Activated T-cell treated with anti-CD3 and anti-CD28 coated beads for 4 hours (primary cell): ENCODE results near the gene ADAMTS5.

Experiments
- DNase-seq: peaks from one replicate; pipeline ENCODE4 v3.0.0-alpha.2; 2020

ADAMTS5 gene

DNA sequence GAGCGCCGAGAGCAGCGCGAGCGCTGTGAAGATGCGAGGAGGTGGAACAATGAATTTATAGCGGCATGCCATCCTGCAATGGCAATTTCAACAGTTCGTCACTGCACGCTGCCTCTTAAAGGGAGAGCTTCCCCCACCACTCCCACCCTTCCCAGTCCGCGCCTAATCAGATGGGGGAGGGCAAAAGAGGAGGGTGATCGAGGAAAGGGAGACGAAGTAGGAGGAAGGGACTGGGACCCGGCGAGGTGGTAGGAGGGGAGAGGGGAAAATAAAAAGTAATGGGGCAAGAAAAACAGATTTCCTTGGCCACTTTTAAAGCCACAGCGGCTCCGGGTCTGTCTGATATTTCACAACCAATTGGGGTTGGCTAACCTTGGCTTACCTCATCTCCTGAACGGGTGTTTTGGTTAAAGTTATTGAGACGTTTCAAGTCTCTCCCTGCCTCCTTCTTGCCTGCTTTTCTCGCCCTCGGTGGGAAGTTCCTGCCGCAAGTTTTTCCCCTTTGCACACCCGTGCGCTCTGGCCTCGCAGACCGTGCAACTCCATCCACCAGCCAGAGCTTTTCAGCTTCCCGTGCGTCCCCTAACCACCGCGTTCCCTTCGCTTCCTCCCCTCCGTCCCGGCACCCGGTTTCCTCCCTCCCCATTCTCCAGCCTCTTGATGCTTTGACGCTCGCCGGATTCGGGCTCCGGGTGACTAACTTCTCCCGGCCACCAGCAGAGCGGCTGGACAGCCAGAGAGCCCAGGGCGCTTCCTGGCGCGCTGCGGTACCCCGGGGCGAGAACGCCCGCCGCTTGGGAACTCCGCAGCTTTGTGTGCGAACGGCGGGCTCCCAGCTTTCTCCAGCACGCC lies at the start of gene ADAMTS5:
ADAMTS5 (minus strand) TSS at position 27 of the 852 bp plus-strand sequence. CDS start 697 bp downstream, outside the sequence.
- DNase-seq, result no peak

DNA sequence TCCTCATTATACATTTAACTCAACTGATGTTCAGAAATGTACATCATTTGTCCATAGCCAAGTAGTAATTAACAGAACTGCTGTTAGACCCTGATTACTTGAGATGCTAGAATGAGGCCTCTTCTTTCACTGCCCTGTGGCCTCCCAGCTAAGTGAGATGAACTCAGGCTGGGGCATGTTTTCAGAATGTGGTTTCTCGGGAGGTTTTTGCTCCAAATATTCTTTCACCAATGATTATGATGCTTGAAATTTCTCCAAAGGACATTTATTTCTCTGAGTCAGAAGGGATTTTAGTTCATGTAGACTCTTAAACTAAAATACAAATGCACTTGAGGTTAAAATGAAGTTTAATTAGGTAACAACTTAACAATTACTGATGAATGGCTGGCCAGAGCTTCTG lies 34.6 kb upstream of the ADAMTS5 start:
- DNase-seq, result no peak

DNA sequence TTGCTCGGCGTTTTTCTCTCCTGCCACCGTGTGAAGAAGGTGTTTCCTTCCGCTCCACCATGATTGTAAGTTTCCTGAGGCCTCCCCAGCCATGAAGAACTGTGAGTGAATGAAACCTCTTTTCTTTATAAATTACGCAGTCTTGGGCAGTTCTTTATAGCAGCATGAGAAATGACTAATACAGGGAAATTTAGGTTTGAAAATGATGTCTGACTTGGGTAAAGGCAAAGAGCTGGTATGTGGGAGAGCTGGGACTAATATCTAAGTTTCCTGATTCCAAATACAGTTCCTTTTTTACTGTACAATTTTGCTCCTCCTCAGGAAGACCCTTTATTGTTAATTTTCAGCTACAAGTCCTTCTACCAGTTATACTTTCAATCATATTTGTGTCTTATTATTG lies 16.7 kb upstream of the ADAMTS5 start:
- no peak for DNase-seq

DNA sequence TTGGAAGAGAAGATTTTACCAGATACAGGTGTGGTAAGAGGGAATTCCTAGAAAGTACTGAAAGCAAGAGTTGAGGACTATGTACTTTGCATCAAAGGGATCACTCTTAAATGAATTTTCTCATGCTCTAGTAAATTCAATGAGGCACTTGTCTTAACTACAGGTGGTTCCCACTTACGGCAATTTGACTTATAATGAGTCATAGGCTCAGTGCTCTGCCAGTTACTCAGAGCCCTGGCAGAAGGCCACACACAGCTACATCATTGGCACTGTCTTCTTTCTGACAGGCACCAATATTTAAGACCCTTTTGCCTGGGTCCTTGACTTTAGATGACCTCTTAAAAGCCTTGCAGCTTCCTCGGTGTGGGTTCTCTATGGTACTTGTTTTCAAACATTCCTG lies 15.9 kb upstream of the ADAMTS5 start:
- no peak for DNase-seq

DNA sequence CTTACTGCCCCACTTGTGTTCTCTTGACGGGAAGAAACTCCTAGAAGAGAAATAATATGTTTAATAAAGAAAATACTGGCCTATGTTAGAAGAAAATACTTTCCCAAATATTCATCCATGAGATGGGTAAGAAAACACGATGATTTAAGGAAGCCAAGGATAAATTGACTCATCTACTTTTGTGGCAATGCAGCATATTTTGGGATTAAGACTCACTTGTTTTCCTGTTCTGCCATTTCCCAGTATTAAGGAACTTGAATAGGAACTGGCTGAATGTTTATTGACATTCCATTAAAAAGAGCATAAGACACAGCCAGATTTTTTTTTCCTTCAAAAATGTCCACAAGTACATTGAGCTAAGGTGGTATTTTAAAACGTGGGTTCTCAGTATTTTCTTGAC lies 10.9 kb upstream of the ADAMTS5 start:
- DNase-seq, result no peak

DNA sequence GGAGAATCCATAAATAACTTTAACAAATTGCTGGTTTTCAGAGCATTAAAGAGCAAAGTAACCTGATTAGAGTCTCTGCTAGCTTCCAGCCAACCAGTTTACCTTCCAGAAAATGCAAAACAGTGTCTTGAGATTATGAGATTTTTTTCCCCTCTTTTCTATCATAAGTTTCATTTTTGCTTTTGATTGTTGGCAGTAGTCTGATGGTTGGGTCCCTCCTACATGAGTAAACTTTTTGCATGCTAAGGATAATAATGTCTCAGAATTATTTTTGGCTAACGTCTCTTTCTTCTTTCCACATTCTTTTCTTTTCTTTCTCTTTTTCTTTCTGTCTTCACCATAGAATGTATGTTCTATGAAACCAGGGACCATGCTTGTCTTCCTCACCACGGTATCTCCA lies 6.3 kb upstream of the ADAMTS5 start:
- DNase-seq, result no peak

DNA sequence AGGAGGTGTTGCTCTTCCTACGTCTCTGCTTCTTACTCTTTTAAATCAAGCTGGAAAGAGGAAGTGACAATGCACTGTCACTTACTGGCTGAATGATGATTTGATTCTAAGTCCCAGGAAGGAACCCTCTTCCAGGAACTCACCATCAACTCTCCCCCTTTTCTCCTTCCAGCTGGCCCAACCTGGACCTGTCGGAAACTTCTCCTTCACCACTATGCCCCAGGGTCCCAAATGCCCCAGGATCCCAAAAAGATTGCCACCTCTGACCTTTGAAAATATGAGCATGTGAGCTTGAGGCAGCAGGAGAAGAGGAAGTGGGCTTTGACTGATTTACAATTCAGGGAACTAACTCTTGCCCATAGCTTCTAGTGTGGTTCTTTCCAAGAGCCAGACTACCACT lies 5.3 kb upstream of the ADAMTS5 start:
- DNase-seq, result no peak

DNA sequence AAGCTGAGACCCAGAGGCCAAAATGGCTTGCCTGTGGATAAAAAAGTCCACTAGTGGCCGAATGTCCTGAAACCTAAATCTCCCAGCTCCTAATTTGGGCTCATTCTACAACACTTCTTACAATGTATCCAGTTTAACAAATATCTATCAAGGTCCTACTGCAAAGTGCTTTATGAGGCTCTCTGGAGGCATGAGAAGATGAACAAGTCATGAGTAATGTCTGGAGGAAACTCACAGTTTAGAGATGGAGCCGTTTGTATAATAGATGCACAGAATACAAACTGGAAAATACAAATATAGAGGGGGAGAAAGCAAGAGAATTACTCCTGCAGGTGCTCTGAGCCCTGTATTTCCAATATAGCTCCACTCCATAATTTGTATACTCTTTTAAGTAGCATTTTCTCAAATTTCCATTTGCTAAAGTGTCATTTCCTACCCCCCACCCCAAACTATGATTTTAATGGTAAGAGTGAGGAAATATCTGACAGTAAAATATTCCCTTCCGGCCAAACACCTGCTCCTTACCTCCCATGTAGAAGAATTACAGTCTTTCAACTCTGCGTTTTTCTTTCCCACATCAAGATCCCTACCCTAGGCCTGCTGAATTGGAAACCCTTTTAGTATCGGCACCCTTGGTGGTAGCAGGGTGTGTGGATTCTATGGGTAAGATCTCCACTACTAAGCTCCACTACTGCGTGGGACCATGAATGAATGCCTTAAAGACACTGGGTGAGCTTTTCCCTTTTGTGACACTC lies 3.3 kb upstream of the ADAMTS5 start:
- DNase-seq, result no peak

DNA sequence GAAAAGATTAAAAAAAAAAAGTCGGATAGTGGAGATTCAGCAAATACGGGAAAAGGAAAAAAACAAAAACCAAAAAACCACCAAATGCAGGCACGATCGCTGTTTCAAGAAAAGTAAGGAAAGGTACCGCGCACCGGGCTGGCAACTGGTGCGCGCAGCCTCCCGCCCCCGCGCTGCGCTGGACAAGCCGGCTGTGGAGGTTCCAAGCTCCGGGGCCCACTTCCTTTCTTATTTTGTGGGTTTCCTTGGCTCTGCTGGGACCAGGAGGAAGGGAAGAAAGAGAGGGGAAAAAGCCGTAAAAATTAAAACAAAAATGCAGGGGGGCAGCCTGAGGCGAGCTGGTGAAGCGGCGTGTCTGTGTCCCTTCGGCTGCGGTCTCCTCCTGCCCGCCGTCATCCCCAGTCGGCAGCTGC lies 233 bp downstream of the ADAMTS5 start:
- DNase-seq, result no peak

DNA sequence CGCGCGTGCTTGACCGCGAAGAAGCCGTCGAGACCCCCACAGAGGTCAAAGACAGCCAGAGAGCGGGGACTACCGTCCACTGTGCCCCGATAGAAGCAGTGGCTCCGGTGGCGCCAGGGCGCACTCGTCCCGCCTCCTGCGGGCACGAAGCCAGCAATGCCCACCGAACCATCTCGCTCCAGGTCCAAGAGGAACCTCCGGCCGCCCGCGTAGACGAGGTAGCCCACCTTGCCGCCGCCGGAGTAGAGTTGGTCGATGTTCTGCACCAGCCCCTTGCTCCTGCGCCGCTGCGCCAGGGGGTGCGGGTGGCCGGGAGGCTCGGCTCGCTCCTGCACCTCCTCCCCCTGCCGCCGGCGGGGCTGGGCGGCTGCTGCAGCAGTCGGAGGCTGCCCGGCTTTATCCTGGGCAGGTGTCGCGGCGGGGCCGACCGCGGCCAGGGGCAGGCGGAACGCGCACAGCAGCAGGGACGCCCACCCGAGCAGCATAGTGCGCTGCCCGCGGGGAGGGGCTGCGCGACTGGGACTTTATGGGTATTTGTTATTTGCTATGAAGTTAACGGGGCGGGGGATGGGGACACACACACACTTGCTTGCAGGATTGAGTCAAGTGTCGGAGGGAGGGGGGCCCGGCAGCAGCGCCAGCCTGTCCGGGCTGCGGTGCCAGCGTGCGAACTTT lies 844 bp downstream of the ADAMTS5 start:
- no peak for DNase-seq

DNA sequence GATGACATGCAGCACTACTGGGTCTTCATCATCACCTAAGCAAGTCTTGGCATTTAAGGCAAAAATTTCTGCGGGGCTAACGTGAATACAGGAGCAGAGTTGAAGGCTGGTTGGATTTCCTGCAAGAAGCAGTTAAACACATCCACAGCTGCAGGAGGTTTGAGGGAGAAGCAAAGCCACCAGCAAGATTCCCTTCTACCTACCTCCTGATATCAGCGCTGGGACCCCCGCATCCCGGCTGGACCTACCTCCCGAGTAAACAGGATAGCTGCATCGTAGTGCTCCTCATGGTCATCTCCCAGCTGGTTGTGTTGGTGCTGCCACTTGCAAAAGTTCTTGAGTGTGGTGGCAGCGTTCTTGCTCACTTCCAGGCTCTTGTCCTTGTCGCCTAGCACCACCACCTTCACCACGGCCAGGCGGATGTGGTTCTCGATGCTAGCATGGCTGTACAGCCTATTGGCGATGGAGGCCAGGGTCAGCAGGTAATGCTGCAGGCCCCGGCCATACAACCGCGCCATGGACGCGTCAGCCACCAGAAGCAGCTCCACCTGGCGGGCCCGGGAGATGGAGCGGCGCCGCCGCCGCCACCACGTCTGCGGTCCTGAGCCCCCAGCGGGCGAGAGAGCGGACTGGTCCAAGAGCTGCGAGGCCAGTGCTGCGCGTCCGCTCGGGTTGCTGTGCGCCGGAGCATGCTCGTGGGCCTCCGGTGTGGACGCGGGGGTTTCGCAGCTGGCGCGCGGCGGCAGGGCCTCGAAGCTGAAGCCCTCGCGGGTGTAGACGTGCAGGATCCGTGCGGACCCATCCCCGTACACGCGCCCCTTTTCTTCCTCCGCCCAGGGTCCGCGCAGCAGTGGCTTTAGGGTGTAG lies 1.6 kb downstream of the ADAMTS5 start:
- DNase-seq, result no peak

DNA sequence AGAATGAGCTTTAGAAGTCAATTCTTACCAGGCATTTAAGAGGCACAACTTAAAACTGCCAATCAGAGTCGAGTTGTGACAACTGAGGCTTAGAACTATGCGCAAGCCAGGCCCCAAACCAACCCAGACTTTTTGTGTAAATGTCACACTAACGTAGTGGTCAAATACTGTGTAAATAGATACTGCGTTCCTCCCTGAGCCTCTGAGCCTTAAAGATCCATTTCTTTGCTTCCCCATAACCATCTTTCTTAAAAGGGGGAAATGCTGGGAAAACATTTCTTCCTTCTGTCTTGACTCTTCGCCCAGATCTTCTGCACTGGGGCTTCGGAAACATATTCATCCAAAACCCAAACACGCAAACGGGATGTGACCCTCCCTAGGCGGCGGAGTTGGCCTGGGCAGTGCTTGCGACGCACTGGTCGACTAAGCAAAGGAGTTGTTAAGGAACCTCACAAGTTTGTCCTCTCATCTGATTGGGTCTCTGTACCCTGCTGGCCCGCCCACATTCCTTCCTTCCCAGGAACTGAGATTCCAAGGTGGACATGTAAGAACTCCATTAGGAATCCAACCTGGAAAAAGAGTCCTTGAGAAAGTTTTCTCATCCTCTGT lies 2.6 kb downstream of the ADAMTS5 start:
- no peak for DNase-seq

DNA sequence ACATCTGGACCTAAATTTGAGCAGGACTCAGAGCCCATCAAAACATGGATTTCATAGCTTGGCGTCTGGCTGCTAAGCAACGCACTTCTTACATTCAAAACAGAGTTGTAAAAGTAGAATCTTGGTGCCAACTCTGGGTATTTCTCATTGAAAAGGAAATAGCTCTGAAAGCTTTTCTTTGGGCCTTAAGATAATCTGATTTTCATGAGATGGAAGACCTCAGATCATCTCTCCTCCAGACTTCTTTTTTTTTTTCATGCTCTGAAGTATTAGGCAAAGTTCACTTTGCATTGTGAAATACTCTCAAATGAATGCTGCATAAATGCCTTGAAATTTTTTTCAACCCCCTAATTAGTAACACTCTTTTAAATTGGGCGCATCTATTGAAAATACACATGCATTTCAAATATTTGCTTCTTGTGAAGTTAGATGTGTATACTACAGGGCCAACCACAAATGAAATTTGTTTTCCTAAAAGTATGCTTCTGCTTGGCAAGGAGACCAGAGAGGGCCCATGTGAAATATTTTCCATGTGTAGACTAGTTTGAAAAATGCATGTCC lies 4.2 kb downstream of the ADAMTS5 start:
- no peak for DNase-seq

DNA sequence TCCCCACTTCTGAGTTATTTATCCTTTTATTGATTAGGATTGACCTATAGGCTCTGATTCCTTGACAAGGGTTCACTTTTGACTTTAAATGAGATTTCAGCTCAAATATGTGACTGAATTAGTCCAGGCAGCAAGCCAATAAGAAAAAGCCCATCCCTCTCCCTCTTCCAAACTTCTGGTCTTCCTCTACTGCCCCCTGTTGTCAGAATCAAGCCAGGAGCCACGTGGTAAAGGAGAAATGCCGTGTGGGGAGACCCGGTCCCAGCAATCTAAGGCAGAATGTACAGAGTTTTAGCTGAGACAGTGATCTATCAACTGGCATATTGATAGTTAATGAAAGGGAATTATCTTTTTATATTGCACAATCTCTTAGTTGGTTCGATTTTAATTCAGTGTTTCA lies 5.2 kb downstream of the ADAMTS5 start:
- DNase-seq, result no peak

DNA sequence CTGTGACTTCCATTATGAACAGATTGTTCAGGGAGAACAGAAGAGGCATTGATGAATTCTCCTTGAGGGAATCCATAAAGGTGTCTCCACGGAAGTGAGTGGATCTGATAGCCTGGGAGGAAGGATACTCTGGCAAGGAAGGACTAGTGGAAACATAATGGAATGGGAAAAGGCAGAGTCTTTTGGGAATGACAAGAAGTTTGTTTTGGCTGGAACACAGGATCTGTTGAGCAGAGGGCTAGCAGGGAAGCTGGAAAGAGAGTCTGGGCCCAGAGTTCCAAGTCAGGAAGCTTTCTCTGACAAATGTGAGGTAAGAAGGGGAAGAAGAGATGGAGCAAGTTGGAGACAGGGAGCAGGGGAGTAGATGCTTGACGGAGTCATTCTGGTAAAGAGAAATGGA lies 8.1 kb downstream of the ADAMTS5 start:
- DNase-seq, result no peak

DNA sequence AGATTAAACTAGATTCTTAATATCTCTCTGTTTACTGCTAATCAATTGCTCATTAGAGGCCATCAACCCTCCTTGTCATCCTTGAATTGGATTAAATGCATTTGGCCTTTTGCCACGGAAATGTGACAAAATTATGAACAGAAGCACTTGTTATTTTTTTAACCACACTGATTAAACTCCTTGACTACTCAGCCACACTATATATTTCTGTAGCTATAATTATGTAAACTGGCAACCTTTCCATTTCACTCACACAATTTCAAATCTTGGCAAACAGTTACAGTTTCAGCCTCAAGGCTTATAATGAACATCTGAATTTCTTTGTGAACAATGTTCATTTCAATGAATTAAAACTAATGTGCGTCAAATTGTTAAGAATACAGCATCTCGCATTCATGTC lies 10.1 kb downstream of the ADAMTS5 start:
- no peak for DNase-seq

DNA sequence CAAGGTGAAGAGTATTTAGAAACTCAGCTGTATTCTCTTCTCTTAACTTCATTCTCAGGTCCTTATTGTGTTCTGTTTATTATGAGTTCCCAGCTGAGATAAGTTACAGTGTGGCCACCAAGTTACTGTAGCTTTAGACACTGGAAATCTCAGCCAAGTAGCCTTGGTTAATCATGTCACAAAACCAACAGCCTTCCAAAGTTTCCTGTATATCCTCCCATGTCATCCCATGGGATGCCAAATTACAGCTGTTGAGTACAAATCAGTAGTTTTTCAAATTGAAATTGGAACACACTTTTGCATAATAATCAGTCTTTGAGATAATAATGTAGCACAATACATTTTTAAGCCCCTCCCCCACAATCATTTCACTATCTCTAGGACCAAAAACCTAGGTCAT lies 10.7 kb downstream of the ADAMTS5 start:
- no peak for DNase-seq

DNA sequence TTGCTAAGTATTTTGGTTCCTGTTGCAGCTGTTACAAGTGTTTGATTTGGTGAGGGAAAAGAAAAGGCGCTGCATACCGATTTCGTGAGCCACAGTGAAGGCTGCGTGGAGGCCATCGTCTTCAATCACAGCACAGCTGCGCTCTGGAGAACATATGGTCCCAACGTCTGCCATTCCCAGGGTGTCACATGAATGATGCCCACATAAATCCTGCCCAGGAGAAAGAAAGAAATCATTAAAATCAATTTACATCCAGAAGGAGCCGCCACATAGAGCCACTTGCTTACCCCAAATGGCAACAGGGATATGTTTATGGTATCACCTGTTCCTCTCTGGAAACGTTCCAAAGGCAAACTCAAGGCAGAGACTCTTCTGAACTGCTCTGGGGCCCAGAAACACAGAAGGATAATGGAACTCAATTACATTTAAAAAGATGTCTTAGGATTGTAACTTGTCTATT lies 12.2 kb downstream of the ADAMTS5 start:
- no peak for DNase-seq

DNA sequence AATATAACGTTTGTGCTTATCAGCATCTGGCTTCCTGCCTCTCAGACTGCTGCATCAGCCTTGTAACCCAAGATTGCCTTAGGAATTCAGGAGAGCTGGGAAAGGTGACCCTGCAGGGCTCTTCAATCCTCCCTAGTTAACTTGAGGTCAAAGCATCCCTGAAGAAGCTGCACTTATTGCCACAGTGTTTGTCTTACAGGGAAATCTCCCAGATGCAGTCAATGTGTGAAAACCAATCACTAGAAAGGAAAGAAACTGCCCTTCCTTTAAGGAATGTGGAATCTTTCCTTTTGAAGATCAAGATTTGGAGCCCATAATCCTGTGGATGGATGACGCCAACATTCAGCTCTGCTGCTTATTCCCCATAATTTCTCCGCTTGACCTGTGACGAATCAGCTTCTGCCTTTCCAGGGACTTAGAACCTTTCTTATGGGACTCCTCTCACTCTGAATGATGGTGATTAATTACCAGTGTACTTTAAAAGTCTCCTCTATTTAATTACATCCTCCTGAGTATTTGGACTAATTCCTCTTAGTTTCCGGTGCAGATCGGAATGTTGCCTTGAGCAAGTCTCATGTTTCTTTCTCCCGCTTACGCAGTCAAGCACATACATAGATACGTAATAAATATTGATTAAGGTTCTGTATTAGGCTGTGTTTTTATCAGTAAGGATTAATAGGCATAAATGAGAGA lies 14.4 kb downstream of the ADAMTS5 start:
- no peak for DNase-seq

DNA sequence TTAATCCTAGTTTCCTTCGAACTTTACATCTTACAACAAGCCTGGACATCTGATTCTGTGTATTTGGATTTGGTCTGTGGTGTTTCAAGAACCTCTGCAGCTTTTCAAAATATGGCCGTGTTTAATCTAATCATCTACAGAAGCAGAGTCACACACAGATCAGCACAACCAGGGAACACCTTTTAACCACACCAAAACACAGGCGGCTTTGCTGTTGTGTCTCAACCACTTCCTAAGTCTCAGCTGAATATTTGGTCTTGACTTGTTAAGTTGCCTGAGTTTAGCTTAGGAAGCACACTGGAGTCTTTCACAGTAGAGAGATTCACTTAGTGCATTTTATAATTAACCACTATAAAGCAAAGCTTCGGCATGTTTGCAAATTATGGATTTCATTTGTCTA lies 17.1 kb downstream of the ADAMTS5 start:
- no peak for DNase-seq

DNA sequence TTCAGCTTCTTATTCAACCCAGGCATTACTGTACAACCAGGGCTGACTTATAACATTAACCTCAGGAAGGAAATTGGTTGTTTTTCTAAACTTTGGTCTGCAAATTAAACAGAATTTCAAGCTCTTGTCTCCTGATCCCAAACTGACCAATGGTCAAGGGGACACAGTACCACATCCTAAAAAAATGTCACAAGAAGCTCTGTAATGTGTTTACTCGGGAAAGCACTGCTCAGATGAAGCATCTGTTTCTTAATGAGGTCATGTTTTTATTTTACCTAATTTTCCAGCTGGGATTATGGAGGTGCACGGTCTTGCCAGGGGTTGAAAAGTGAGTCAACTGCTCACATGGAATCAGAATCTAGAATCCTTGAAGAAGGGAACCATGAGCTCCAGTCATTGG lies 18.7 kb downstream of the ADAMTS5 start:
- no peak for DNase-seq
